ENCODE data around the gene LY6G5B.

The LY6G5B gene

DNA sequence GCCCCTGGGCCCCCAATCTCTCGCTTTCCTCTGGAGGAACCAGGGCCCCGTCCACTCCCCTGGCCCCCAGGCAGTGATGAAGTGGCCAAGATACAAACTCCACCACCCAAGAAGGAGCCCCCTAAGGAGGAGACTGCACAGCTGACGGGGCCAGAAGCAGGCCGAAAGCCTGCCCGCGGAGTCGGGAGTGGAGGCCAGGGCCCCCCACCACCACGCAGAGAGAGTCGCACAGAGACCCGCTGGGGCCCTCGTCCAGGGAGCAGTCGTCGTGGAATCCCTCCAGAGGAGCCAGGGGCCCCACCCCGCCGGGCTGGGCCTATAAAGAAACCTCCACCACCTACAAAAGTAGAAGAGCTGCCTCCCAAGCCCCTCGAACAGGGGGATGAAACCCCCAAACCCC lies 38.6 kb upstream of the LY6G5B start:
- Histone ChIP-seq H3K9me3 (ENCODE audit: control insufficient read depth, insufficient read depth, low read length) (no peaks in the 10 kb centered on the region), H3K27me3 (ENCODE audit: control insufficient read depth, insufficient read depth, low read length) (no peaks in the 10 kb centered on the region), H3K4me1 (ENCODE audit: control insufficient read depth, insufficient read depth, low read length) (no peaks in the 10 kb centered on the region), H3K36me3 (ENCODE audit: control insufficient read depth, insufficient read depth, low read length) (peaks cover 85% of the 10 kb centered on the region), H3K27ac (ENCODE audit: low read length) (no peak overlapping the region), H3K4me3 (ENCODE audit: low read length) (no peak overlapping the region)
- DNase-seq (ENCODE audit: low read depth, low spot score), result no peak
- no CpG with 5 or more reads among the region's 16 CpGs for WGBS (ENCODE audit: insufficient coverage, insufficient read length)

DNA sequence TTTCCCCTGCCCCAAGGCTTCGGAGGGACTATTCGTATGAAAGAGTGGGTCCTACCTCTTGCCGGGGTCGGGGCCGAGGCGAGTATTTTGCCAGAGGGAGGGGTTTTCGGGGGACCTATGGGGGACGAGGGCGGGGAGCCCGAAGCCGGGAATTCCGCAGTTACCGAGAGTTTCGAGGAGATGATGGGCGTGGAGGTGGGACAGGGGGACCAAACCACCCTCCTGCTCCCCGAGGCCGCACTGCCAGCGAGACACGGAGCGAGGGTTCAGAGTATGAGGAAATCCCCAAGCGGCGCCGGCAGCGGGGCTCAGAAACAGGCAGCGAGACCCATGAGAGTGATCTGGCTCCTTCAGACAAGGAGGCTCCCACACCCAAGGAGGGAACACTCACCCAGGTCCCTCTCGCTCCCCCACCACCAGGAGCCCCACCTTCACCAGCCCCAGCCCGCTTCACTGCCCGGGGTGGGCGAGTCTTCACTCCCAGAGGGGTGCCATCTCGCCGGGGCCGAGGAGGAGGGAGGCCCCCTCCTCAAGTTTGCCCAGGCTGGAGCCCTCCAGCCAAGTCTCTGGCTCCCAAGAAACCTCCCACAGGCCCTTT lies 38.0 kb upstream of the LY6G5B start:
- no CpG with 5 or more reads among the region's 32 CpGs for WGBS (ENCODE audit: insufficient coverage, insufficient read length)
- Histone ChIP-seq H3K27me3 (ENCODE audit: control insufficient read depth, insufficient read depth, low read length) (no peaks in the 10 kb centered on the region), H3K9me3 (ENCODE audit: control insufficient read depth, insufficient read depth, low read length) (no peaks in the 10 kb centered on the region), H3K27ac (ENCODE audit: low read length) (no peak overlapping the region), H3K4me1 (ENCODE audit: control insufficient read depth, insufficient read depth, low read length) (no peaks in the 10 kb centered on the region), H3K36me3 (ENCODE audit: control insufficient read depth, insufficient read depth, low read length) (peaks cover 85% of the 10 kb centered on the region), H3K4me3 (ENCODE audit: low read length) (no peak overlapping the region)
- no peak for DNase-seq (ENCODE audit: low read depth, low spot score)

- Histone ChIP-seq H3K9me3 (ENCODE audit: control insufficient read depth, insufficient read depth, low read length) (no peaks in the 10 kb centered on the region), H3K36me3 (ENCODE audit: control insufficient read depth, insufficient read depth, low read length) (peaks cover 85% of the 10 kb centered on the region), H3K27ac (ENCODE audit: low read length) (no peak overlapping the region), H3K4me3 (ENCODE audit: low read length) (no peak overlapping the region), H3K4me1 (ENCODE audit: control insufficient read depth, insufficient read depth, low read length) (no peaks in the 10 kb centered on the region), H3K27me3 (ENCODE audit: control insufficient read depth, insufficient read depth, low read length) (no peaks in the 10 kb centered on the region)
- no peak for DNase-seq (ENCODE audit: low read depth, low spot score)
- WGBS (ENCODE audit: insufficient coverage, insufficient read length), result no CpG with 5 or more reads among the region's 26 CpGs
These were observed 37.4 kb upstream of the LY6G5B start for GRCh38 chr6:31632279-31632946.

GRCh38 chr6:31633447-31633846 lies 36.3 kb upstream of the LY6G5B start:
- no peak for DNase-seq (ENCODE audit: low read depth, low spot score)
- no peak overlapping the region for H3K4me3 ChIP-seq (ENCODE audit: low read length)

GRCh38 chr6:31634131-31634530 lies 35.6 kb upstream of the LY6G5B start:
- WGBS (ENCODE audit: insufficient coverage, insufficient read length), result no CpG with 5 or more reads among the region's 3 CpGs

More at GRCh38 chr6:31633447-31633846, 36.3 kb upstream of the LY6G5B start:
- Histone ChIP-seq H3K27ac (ENCODE audit: low read length) (no peak overlapping the region), H3K36me3 (ENCODE audit: control insufficient read depth, insufficient read depth, low read length) (peaks cover 75% of the 10 kb centered on the region), H3K4me1 (ENCODE audit: control insufficient read depth, insufficient read depth, low read length) (no peaks in the 10 kb centered on the region), H3K9me3 (ENCODE audit: control insufficient read depth, insufficient read depth, low read length) (no peaks in the 10 kb centered on the region), H3K27me3 (ENCODE audit: control insufficient read depth, insufficient read depth, low read length) (no peaks in the 10 kb centered on the region)
- no CpG with 5 or more reads among the region's 7 CpGs for WGBS (ENCODE audit: insufficient coverage, insufficient read length)

DNA sequence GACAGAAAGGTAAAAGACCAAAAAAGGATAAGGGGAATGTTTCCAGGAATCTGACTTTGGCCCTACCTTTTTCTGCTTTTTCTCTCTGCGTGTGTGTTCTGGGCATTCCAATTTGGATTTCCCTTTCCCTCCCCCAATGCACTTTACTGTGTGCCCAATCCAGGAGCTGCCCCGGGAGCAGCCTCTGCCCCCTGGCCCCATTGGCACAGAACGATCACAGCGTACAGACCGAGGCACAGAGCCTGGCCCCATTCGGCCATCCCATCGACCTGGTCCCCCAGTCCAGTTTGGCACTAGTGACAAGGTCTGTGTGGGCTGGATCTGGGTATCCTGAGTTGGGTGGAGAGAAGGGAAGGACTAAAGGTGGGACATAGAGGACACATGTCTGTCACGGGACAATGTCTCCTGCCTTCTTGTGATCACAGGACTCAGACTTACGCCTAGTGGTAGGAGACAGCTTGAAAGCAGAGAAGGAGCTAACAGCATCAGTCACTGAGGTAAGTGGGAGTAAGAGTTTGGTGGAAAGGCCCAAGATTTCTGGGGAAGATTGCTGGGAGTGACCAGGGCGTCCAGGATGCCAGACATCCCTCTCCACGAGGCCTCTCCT lies 34.7 kb upstream of the LY6G5B start:
- no peaks in the 10 kb centered on the region for H3K9me3 ChIP-seq (ENCODE audit: control insufficient read depth, insufficient read depth, low read length)

More at GRCh38 chr6:31634131-31634530, 35.6 kb upstream of the LY6G5B start:
- Histone ChIP-seq H3K36me3 (ENCODE audit: control insufficient read depth, insufficient read depth, low read length) (peaks cover 73% of the 10 kb centered on the region), H3K4me3 (ENCODE audit: low read length) (no peak overlapping the region), H3K27me3 (ENCODE audit: control insufficient read depth, insufficient read depth, low read length) (no peaks in the 10 kb centered on the region), H3K27ac (ENCODE audit: low read length) (no peak overlapping the region), H3K9me3 (ENCODE audit: control insufficient read depth, insufficient read depth, low read length) (no peaks in the 10 kb centered on the region), H3K4me1 (ENCODE audit: control insufficient read depth, insufficient read depth, low read length) (no peaks in the 10 kb centered on the region)
- DNase-seq (ENCODE audit: low read depth, low spot score), result no peak

DNA sequence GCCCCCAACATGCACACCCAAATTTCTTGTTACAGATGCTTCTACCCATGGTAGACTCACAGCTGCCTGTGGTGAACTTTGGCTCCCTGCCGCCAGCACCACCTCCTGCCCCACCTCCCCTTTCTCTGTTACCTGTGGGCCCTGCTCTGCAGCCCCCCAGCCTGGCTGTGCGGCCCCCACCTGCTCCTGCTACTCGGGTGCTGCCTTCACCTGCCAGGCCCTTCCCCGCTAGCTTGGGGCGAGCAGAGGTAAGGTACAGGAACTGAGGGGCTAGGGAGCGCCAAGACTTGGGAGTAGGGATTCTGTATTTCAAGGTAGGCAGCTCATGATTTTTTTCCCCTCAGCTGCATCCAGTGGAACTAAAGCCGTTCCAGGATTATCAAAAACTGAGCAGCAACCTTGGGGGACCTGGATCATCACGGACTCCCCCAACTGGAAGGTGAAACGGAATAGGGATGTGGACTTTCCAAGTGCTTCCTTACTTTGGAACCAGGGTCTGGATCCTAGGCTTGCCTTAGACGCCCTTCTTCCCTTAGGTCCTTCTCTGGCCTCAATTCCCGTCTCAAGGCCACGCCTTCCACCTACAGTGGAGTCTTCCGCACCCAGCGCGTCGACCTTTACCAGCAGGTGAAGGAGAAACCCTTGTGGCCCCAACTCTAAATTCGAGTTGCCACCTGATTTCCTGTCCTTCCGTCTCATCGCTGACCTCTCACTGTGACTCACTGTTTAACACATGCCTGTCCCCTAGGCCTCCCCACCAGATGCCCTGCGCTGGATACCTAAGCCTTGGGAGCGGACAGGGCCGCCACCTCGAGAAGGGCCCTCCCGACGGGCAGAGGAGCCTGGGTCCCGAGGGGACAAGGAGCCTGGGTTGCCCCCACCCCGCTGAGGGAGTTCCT lies 32.8 kb upstream of the LY6G5B start:
- Histone ChIP-seq H3K9me3 (ENCODE audit: control insufficient read depth, insufficient read depth, low read length) (no peaks in the 10 kb centered on the region), H3K36me3 (ENCODE audit: control insufficient read depth, insufficient read depth, low read length) (peaks cover 76% of the 10 kb centered on the region), H3K27ac (ENCODE audit: low read length) (no peak overlapping the region), H3K4me1 (ENCODE audit: control insufficient read depth, insufficient read depth, low read length) (no peaks in the 10 kb centered on the region), H3K4me3 (ENCODE audit: low read length) (no peak overlapping the region), H3K27me3 (ENCODE audit: control insufficient read depth, insufficient read depth, low read length) (no peaks in the 10 kb centered on the region)
- no CpG with 5 or more reads among the region's 27 CpGs for WGBS (ENCODE audit: insufficient coverage, insufficient read length)
- no peak for DNase-seq (ENCODE audit: low read depth, low spot score)

More for the DNA sequence above, 34.7 kb upstream of the LY6G5B start:
- Histone ChIP-seq H3K4me3 (ENCODE audit: low read length) (no peak overlapping the region), H3K27me3 (ENCODE audit: control insufficient read depth, insufficient read depth, low read length) (no peaks in the 10 kb centered on the region), H3K36me3 (ENCODE audit: control insufficient read depth, insufficient read depth, low read length) (peaks cover 72% of the 10 kb centered on the region), H3K4me1 (ENCODE audit: control insufficient read depth, insufficient read depth, low read length) (no peaks in the 10 kb centered on the region), H3K27ac (ENCODE audit: low read length) (no peak overlapping the region)
- DNase-seq (ENCODE audit: low read depth, low spot score), result no peak
- no CpG with 5 or more reads among the region's 11 CpGs for WGBS (ENCODE audit: insufficient coverage, insufficient read length)

- no peak for DNase-seq (ENCODE audit: low read depth, low spot score)
- no peaks in the 10 kb centered on the region for H3K9me3 ChIP-seq (ENCODE audit: control insufficient read depth, insufficient read depth, low read length)
- peaks cover 69% of the 10 kb centered on the region for H3K36me3 ChIP-seq (ENCODE audit: control insufficient read depth, insufficient read depth, low read length)
- H3K4me1 ChIP-seq (ENCODE audit: control insufficient read depth, insufficient read depth, low read length), result no peaks in the 10 kb centered on the region
- WGBS (ENCODE audit: insufficient coverage, insufficient read length), result no CpG with 5 or more reads among the region's 9 CpGs
- H3K27ac ChIP-seq (ENCODE audit: low read length), result no peak overlapping the region
- no peaks in the 10 kb centered on the region for H3K27me3 ChIP-seq (ENCODE audit: control insufficient read depth, insufficient read depth, low read length)
- no peak overlapping the region for H3K4me3 ChIP-seq (ENCODE audit: low read length)
These were observed 30.7 kb upstream of the LY6G5B start for GRCh38 chr6:31639043-31639442.

DNA sequence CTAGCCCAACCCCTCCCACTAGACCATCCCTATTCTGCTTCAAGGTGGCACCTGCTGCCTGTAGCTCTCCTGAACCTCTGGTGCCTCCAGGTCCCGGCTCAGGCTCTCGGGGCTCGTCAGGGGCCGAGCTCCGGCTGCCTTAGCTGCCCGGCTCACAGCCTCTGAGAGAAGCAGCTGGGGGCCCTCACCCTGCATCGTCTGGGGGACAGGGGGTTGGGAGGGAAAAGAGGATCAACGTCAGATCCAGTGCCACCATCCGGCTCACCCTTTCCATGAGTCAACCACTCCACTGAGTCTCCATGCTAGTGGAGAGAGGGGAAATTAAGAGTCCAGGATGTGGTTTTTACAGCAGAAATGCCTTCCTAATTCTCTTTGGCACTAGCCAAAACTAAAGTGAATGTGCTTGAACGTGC lies 30.3 kb upstream of the LY6G5B start:
- DNase-seq (ENCODE audit: low read depth, low spot score), result no peak
- H3K27ac ChIP-seq (ENCODE audit: low read length), result no peak overlapping the region
- H3K27me3 ChIP-seq (ENCODE audit: control insufficient read depth, insufficient read depth, low read length), result no peaks in the 10 kb centered on the region
- WGBS (ENCODE audit: insufficient coverage, insufficient read length), result no CpG with 5 or more reads among the region's 10 CpGs
- peaks cover 69% of the 10 kb centered on the region for H3K36me3 ChIP-seq (ENCODE audit: control insufficient read depth, insufficient read depth, low read length)
- H3K4me1 ChIP-seq (ENCODE audit: control insufficient read depth, insufficient read depth, low read length), result no peaks in the 10 kb centered on the region
- H3K9me3 ChIP-seq (ENCODE audit: control insufficient read depth, insufficient read depth, low read length), result no peaks in the 10 kb centered on the region
- no peak overlapping the region for H3K4me3 ChIP-seq (ENCODE audit: low read length)

GRCh38 chr6:31640612-31641011 lies 29.2 kb upstream of the LY6G5B start:
- no CpG with 5 or more reads among the region's 6 CpGs for WGBS (ENCODE audit: insufficient coverage, insufficient read length)
- peaks cover 67% of the 10 kb centered on the region for H3K36me3 ChIP-seq (ENCODE audit: control insufficient read depth, insufficient read depth, low read length)

More at GRCh38 chr6:31640612-31641011, 29.2 kb upstream of the LY6G5B start:
- Histone ChIP-seq H3K4me3 (ENCODE audit: low read length) (no peak overlapping the region), H3K27me3 (ENCODE audit: control insufficient read depth, insufficient read depth, low read length) (no peaks in the 10 kb centered on the region), H3K4me1 (ENCODE audit: control insufficient read depth, insufficient read depth, low read length) (no peaks in the 10 kb centered on the region), H3K27ac (ENCODE audit: low read length) (no peak overlapping the region), H3K9me3 (ENCODE audit: control insufficient read depth, insufficient read depth, low read length) (no peaks in the 10 kb centered on the region)
- DNase-seq (ENCODE audit: low read depth, low spot score), result no peak

All from iPS DF 6.9 (cell line).